ENCODE measurements around the gene WDR91.

DNA sequence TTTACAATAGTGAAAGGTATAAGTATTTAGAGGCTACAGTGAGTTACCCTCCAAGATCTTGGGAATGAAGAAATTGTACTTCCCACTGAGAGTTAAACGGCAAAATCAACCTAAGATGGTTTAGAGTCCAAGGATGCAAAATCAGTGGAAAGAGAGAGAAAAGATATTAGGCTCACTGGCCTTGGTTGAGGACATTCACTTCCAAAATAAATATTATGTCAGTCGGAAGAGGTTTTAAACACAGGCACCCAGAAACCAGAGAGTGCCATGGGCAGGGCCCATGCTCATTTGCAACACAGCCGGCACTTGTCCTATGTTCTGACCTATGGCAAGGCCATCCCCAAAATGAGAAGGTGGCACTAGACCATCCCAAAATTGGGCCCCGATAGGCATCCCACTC, 3.9 kb upstream of the WDR91 start:
- TF ChIP-seq EZH2 (IDR thresholded peaks at IDR 0.05; ENCODE audit: borderline replicate concordance, insufficient read depth, low read depth, low read length, poor library complexity, severe bottlenecking): no peak
- TF ChIP-seq, protein P1, sequence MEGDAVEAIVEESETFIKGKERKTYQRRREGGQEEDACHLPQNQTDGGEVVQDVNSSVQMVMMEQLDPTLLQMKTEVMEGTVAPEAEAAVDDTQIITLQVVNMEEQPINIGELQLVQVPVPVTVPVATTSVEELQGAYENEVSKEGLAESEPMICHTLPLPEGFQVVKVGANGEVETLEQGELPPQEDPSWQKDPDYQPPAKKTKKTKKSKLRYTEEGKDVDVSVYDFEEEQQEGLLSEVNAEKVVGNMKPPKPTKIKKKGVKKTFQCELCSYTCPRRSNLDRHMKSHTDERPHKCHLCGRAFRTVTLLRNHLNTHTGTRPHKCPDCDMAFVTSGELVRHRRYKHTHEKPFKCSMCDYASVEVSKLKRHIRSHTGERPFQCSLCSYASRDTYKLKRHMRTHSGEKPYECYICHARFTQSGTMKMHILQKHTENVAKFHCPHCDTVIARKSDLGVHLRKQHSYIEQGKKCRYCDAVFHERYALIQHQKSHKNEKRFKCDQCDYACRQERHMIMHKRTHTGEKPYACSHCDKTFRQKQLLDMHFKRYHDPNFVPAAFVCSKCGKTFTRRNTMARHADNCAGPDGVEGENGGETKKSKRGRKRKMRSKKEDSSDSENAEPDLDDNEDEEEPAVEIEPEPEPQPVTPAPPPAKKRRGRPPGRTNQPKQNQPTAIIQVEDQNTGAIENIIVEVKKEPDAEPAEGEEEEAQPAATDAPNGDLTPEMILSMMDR (IDR thresholded peaks at IDR 0.05): no peak
